Subcutaneous adipose tissue (tissue), 4 donors: ENCODE results near the gene SPINDOC. TPM values are rescaled to one million over a fixed set of nuclear protein-coding genes. Genes with fewer than 3 reads are reported as not detected.

Experiments used
- CTCF ChIP-seq: fragments of 450-650 bp; IDR thresholded peaks from one replicate; pipeline ENCODE4 v1.5.1; 2016; ENCODE audit warnings: low read depth, mild to moderate bottlenecking, control low read depth, antibody characterized with exemption, moderate library complexity
- total RNA-seq, 4 donors: library from RNA; depleted of rRNA; stranded (reverse); fragments of >200 nt; gene quantifications; one replicate each; pipeline ENCODE4 v1.1.0, GENCODE V29; 2016

The SPINDOC gene
- total RNA-seq, 4 donors from 2014 or later = 4.6 to 7.3 (median 5.0) TPM

- TF ChIP-seq CTCF = no peak
Measured at GRCh38 chr11:63866211-63866610, 53.0 kb downstream of the SPINDOC start.

- no peak for TF ChIP-seq CTCF
Measured at GRCh38 chr11:63867511-63867910, 54.3 kb downstream of the SPINDOC start.

- no peak for TF ChIP-seq CTCF
Measured at GRCh38 chr11:63868399-63869064, 55.3 kb downstream of the SPINDOC start.

- no peak for TF ChIP-seq CTCF
Measured at GRCh38 chr11:63869171-63869591, 55.9 kb downstream of the SPINDOC start.

GRCh38 chr11:63869683-63870082 is 56.4 kb downstream of the SPINDOC start:
- TF ChIP-seq CTCF = no peak

- no peak for TF ChIP-seq CTCF
Measured at GRCh38 chr11:63870351-63871140, 57.3 kb downstream of the SPINDOC start.

GRCh38 chr11:63871962-63872799 is 58.9 kb downstream of the SPINDOC start:
- TF ChIP-seq CTCF = no peak
